GM18502 (cell line): ENCODE results near the gene CRB2.

ENCODE experiments used
- ATAC-seq: cut with Tn5 transposase; IDR thresholded peaks from one replicate; pipeline ENCODE4 v1.9.1; 2021; ENCODE audit warnings: mild to moderate bottlenecking; ENCODE audit not compliant: unreplicated experiment, poor library complexity

The CRB2 gene

GRCh38 chr9:123346826-123347225 is 9.2 kb upstream of the CRB2 start:
- no peak for ATAC-seq

- ATAC-seq = no peak
Measured at GRCh38 chr9:123347289-123348060, 8.5 kb upstream of the CRB2 start.

DNA sequence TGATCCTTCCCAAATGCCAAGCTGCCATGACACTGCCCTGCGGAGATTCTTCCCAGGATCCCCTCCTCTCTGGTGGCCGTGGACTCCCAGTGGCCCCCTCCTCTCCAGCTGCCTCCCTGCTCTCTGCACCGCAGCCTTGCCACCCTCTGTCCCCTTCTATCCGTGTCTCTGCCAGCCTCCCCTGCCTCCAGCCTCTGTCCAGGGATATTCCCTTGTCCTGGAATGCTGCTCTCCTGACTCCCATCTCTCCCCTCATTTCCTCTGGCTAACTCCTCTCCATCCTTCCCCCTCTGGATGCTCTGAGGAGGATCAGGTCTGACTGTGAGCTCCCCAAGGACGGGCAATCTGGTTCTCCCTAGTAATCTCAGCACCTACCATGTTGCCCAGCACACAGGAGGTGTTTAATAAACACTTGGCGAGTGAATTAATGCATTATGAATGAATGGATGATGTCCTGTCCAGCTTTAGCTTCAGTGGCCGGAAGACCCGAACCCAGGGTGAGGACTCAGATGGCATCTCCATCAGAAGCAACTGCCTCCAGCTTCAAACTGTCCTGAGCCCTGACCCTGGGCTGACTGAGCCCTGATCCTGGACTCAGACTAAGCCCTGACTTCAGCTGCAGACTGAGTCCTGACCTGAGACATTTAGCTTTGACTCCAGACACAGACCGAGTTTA is 7.5 kb upstream of the CRB2 start:
- ATAC-seq = no peak

- ATAC-seq = no peak
Measured at GRCh38 chr9:123349033-123349432, 7.0 kb upstream of the CRB2 start.

DNA sequence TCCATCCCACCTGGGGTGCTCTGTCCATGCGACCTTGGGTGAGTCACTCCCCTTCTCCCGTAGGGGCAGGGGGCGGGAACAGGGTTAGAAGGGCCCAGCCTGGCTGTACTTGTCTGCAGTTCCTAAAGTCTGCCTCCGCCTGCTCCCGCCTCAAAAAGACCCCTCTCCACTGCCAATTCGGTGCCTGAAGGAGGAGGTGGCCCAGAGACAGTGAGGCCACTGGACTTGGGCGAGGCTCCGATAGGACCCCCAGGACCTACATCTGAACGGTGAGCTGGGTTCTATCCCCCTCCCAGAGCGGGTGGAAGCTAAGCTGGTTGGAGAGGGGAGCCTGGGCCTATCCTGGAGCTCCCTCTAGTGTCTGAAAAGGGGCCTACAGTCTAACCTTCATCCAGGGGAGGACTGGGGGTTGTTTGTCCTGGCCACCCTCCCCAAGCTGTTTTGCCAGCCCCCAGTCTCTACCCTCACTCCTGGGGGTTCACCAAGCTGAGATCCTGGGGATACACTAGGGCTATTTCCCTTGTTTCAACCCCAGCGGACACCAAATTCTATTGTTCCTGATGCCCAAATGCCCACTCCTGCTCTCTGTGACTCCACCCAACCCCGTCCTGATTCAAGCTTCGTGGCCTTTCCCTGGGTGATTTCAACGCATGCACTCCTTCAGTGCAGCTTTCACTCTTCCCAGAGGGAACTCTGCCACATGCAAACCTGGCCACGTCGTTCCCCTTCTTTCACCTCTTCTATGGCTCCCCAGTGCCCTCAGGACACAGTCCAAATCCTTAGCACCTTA is 6.1 kb upstream of the CRB2 start:
- peak; percentile 65 for ATAC-seq

DNA sequence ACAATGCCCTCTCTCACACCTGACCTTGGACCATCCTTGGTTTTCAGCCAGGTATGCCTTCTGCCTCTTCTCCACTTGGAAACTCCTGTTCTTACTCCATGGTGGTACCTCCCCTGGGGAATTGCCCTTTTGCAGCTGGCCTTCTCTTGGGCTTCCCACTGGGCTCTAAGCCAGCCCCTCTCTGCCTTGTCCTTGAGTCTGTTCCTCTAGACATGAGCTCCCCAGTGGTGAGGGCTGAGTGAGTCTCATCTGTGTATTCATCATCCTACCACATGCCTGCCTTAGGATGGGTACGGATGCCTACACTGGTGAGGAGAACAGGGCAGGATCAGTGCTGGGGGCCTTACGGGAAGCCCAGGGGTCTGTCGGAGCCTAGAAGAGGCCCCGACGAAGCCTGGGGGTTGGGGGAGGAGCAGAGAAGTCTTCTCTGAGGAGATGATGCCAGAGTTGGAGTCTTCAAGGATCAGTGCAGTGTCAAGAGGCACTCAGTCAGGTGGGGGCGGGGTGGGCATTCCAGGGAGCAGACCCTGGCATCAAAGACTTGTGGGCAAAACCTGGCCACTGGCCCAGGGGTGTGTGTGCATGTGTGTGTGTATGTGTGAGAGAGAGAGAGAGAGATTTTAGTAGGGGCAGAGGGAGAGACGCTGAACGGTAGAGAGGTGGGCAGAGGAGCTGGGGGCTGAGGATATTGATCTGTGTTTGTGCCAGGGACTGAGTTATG is 5.2 kb upstream of the CRB2 start:
- ATAC-seq = no peak

- no peak for ATAC-seq
Measured at GRCh38 chr9:123353041-123353440, 3.0 kb upstream of the CRB2 start.

- peak; percentile 62 for ATAC-seq
Measured at GRCh38 chr9:123353984-123354591, 1.9 kb upstream of the CRB2 start.

- ATAC-seq = no peak
Measured at GRCh38 chr9:123354806-123355508, 1.0 kb upstream of the CRB2 start.

GRCh38 chr9:123356851-123357742 is 1.1 kb downstream of the CRB2 start:
- ATAC-seq = no peak

GRCh38 chr9:123357743-123358059 is 1.7 kb downstream of the CRB2 start:
- ATAC-seq = no peak

GRCh38 chr9:123358181-123358905 is 2.3 kb downstream of the CRB2 start:
- no peak for ATAC-seq

- no peak for ATAC-seq
Measured at GRCh38 chr9:123359106-123359505, 3.1 kb downstream of the CRB2 start.

GRCh38 chr9:123359546-123359945 is 3.5 kb downstream of the CRB2 start:
- ATAC-seq = no peak

DNA sequence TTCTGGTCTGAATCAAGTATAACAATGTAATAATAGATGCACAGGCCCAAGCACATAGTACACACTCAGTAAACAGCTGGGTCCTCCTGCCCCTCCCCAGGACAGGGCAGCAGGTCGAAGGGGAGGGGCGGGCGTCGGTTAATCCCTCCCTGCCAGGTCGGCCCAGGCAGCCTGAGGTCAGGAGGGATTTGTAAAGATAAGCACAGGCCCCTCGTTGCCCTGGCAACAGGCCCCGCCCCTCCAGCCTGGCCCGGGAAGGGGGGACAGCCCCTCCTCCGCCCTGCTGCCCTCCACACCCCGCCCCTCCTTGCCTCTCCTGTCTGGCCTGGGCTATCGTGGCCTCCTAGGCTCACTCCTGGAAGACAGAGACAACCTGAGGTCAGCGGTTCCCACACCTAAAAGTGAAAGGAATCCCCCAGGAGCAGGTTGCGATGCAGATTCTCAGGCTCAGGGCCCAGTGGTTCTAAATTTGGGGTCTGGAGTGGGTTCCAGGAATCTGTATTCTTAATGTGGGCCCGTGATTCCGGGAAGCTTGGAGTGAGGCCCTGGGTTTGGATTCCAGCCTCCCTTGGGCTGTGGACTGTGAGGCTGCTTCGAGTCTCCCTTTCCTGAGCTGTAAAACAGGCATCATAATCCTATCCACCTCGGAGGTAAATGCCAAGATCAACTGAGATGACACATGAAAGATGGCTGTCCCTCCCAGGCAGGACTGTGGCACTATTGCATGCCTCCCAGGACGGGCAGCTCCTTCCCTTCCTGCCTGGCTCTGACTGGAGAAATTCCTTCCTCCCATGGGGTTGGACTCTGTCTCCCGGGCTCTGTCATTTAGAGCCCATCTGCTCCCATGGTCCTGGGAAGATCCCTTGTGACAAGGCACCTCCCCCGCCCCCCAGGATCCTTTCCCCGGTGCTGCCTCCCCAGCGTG is 4.4 kb downstream of the CRB2 start:
- ATAC-seq = no peak

DNA sequence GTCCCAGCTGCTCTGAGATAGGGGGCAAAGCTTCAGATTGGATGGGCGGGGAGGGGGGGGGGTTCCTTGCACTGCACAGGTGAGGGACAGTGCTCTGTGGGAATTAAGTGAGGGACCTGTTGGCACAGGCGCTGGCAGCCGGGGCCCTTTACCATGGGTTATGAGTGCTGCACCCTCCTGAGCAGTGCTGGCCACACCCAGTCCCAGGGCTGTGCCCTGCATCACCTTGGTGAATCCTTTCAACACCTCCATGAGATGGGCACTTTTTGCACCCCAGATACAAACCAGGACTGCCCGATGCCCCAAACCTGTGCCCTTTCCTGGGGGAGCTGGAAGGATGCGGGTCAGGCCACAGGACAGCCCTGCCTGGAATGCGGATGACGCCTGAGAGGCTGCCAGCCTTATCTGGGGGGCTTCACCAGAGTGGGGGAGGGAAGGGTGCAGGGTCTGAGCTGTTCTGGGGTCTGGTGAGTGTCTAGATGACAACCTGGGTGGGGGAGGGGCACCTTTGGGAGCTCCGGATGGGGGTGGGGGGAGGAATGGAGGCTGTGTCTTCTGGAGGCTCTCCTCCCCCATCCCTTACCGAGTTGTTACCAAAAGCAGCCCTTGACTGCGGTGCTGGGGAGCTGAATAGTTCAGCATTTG is 5.2 kb downstream of the CRB2 start:
- ATAC-seq = no peak
